Measurements from ENCODE around the gene PCDH9.

DNA sequence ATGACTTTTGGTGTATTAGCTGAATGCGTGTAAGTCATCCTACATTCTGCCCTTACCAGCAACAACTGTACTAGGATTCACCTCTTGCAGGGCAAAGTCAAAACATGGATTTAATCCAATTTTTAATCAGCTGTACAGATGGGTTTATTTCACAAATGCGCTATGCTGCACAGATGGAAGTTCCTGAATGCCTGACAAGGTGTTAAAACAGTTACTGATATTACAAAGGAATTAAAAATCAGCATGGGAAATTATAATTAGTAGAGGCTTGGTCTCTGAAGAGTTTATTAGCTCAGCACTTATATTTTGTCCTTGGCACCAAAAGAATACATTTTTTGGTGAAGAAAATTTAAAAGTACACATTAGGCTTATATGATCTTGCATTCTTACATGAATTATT lies 448.9 kb downstream of the PCDH9 start:
- TF ChIP-seq, protein P1, sequence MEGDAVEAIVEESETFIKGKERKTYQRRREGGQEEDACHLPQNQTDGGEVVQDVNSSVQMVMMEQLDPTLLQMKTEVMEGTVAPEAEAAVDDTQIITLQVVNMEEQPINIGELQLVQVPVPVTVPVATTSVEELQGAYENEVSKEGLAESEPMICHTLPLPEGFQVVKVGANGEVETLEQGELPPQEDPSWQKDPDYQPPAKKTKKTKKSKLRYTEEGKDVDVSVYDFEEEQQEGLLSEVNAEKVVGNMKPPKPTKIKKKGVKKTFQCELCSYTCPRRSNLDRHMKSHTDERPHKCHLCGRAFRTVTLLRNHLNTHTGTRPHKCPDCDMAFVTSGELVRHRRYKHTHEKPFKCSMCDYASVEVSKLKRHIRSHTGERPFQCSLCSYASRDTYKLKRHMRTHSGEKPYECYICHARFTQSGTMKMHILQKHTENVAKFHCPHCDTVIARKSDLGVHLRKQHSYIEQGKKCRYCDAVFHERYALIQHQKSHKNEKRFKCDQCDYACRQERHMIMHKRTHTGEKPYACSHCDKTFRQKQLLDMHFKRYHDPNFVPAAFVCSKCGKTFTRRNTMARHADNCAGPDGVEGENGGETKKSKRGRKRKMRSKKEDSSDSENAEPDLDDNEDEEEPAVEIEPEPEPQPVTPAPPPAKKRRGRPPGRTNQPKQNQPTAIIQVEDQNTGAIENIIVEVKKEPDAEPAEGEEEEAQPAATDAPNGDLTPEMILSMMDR (conservative IDR thresholded peaks at IDR 0.05; ENCODE audit: low read depth, low read length) = no peak
- TF ChIP-seq EZH2 (IDR thresholded peaks at IDR 0.05; ENCODE audit: borderline replicate concordance, low read depth, low read length, poor library complexity, severe bottlenecking) = no peak

All from A673 (cell line).